Subcutaneous abdominal adipose tissue (tissue), 5 donors: ENCODE measurements around the gene ANKRD7.

ENCODE experiments used
- H3K27ac ChIP-seq: one replicate; pipeline ENCODE4 v1.7.0; 2013; ENCODE audit warnings: low read depth, mild to moderate bottlenecking, inconsistent platforms, low read length, moderate library complexity
- H3K27me3 ChIP-seq, 5 donors: one replicate each; pipeline ENCODE4 v1.7.0; 2013; ENCODE audit warnings: low read length in 5 of 5, inconsistent platforms in 1 of 5; ENCODE audit not compliant: control insufficient read depth in 5 of 5, insufficient read depth in 4 of 5
- H3K36me3 ChIP-seq, 5 donors: one replicate each; pipeline ENCODE4 v1.7.0; 2013; ENCODE audit warnings: low read length in 5 of 5; ENCODE audit not compliant: control insufficient read depth in 5 of 5, insufficient read depth in 5 of 5
- H3K4me1 ChIP-seq, 5 donors: one replicate each; pipeline ENCODE4 v1.7.0; 2013; ENCODE audit warnings: low read length in 5 of 5, mild to moderate bottlenecking in 3 of 5, moderate library complexity in 1 of 5; ENCODE audit not compliant: control insufficient read depth in 5 of 5, insufficient read depth in 5 of 5
- H3K4me3 ChIP-seq, 5 donors: one replicate each; pipeline ENCODE4 v1.7.0; 2013; ENCODE audit warnings: low read length in 5 of 5, low read depth in 1 of 5
- H3K9ac ChIP-seq, 5 donors: one replicate each; pipeline ENCODE4 v1.7.0; 2013; ENCODE audit warnings: low read length in 5 of 5, mild to moderate bottlenecking in 4 of 5, moderate library complexity in 3 of 5
- H3K9me3 ChIP-seq, 5 donors: one replicate each; pipeline ENCODE4 v1.7.0; 2013; ENCODE audit warnings: low read length in 5 of 5; ENCODE audit not compliant: control insufficient read depth in 5 of 5
- donor health status: healthy.
- donor health status: healthy.
- donor health status: healthy.
- donor health status: healthy.
- donor health status: healthy.

The ANKRD7 gene

GRCh38 chr7:118280319-118281012 is 56.0 kb downstream of the ANKRD7 start:
- no peak overlapping the region for H3K27ac ChIP-seq
- no peaks in the 10 kb centered on the region for H3K36me3 ChIP-seq
- no peak overlapping the region for H3K9ac ChIP-seq
- no peaks in the 10 kb centered on the region for H3K9me3 ChIP-seq
- H3K4me1 ChIP-seq: no peaks in the 10 kb centered on the region
- no peak overlapping the region for H3K4me3 ChIP-seq
- H3K27me3 ChIP-seq: peaks cover 0 to 2% (median 0%) of the 10 kb centered on the region in 5 donors

- Histone ChIP-seq H3K27me3 (peaks cover 0 to 6% (median 3%) of the 10 kb centered on the region in 5 donors), H3K9ac (no peak overlapping the region), H3K27ac (no peak overlapping the region), H3K9me3 (no peaks in the 10 kb centered on the region), H3K36me3 (no peaks in the 10 kb centered on the region), H3K4me1 (no peaks in the 10 kb centered on the region), H3K4me3 (no peak overlapping the region)
Measured at GRCh38 chr7:118281196-118281595, 56.7 kb downstream of the ANKRD7 start.

DNA sequence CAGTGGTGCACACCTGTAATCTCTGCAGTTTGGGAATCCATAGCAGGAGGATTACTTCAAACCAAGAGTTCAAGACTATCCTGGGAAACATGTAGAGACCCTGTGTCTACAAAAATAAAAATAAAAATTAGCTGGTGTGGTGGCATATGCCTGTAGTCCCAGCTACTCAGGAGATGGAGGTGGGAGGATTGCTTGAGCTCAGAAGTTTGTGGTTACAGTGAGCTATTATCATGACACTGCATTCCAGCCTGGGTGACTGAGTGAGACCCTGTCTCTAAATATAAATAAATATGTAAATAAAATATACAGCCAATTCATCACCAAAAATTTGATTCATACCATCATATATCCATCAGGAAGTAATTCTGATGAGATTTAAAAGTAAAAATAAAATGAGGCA is 60.9 kb downstream of the ANKRD7 start:
- peaks cover 0 to 7% (median 5%) of the 10 kb centered on the region in 5 donors for H3K27me3 ChIP-seq
- H3K9me3 ChIP-seq: peaks cover 0 to 1% (median 0%) of the 10 kb centered on the region in 5 donors
- no peak overlapping the region for H3K9ac ChIP-seq
- H3K4me1 ChIP-seq: no peaks in the 10 kb centered on the region
- H3K4me3 ChIP-seq: no peak overlapping the region
- no peaks in the 10 kb centered on the region for H3K36me3 ChIP-seq
- no peak overlapping the region for H3K27ac ChIP-seq

DNA sequence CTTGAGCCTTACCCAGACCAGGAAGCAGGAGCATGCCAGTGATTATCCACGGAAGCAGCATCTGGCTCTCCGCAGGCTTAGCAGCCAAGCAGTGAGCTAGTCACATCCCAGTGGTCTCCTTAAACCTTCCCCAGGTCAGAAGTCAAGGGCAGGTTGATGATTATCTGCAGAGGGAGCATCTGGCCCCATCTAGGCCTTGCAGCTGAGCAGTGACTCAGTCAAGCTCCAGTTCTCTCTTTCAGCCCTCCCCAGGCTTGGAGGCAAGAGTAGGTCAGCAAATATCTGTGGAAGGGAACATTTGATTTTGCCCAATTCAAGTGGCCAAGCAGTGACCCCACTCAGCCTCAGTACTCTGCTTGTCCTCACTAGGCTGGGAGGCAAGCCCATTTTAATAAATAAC is 61.6 kb downstream of the ANKRD7 start:
- no peaks in the 10 kb centered on the region for H3K36me3 ChIP-seq
- H3K4me1 ChIP-seq: no peaks in the 10 kb centered on the region
- no peak overlapping the region for H3K9ac ChIP-seq
- H3K27ac ChIP-seq: no peak overlapping the region
- no peak overlapping the region for H3K4me3 ChIP-seq
- peaks cover 0 to 8% (median 0%) of the 10 kb centered on the region in 5 donors for H3K9me3 ChIP-seq
- H3K27me3 ChIP-seq: peaks cover 0 to 7% (median 5%) of the 10 kb centered on the region in 5 donors

GRCh38 chr7:118288098-118288497 is 63.6 kb downstream of the ANKRD7 start:
- Histone ChIP-seq H3K27ac (no peak overlapping the region), H3K4me3 (no peak overlapping the region)

GRCh38 chr7:118289476-118289875 is 65.0 kb downstream of the ANKRD7 start:
- peaks cover 0 to 7% (median 5%) of the 10 kb centered on the region in 5 donors for H3K27me3 ChIP-seq
- peaks cover 0 to 11% (median 0%) of the 10 kb centered on the region in 5 donors for H3K9me3 ChIP-seq
- H3K36me3 ChIP-seq: no peaks in the 10 kb centered on the region
- H3K4me3 ChIP-seq: no peak overlapping the region
- no peaks in the 10 kb centered on the region for H3K4me1 ChIP-seq
- no peak overlapping the region for H3K9ac ChIP-seq
- no peak overlapping the region for H3K27ac ChIP-seq

More at GRCh38 chr7:118288098-118288497, 63.6 kb downstream of the ANKRD7 start:
- Histone ChIP-seq H3K9me3 (peaks cover 0 to 11% (median 0%) of the 10 kb centered on the region in 5 donors), H3K4me1 (no peaks in the 10 kb centered on the region), H3K27me3 (peaks cover 0 to 7% (median 5%) of the 10 kb centered on the region in 5 donors), H3K36me3 (no peaks in the 10 kb centered on the region), H3K9ac (no peak overlapping the region)
